ENCODE measurements around the gene LRSAM1. TPM values are rescaled to one million over a fixed set of nuclear protein-coding genes. Genes with fewer than 3 reads are reported as not detected.

LRSAM1 gene
- polyA plus RNA-seq, 1 donor (not counting 4 experiments of a cell fraction or from before 2014, with no cell fraction given): 5.2 TPM

DNA sequence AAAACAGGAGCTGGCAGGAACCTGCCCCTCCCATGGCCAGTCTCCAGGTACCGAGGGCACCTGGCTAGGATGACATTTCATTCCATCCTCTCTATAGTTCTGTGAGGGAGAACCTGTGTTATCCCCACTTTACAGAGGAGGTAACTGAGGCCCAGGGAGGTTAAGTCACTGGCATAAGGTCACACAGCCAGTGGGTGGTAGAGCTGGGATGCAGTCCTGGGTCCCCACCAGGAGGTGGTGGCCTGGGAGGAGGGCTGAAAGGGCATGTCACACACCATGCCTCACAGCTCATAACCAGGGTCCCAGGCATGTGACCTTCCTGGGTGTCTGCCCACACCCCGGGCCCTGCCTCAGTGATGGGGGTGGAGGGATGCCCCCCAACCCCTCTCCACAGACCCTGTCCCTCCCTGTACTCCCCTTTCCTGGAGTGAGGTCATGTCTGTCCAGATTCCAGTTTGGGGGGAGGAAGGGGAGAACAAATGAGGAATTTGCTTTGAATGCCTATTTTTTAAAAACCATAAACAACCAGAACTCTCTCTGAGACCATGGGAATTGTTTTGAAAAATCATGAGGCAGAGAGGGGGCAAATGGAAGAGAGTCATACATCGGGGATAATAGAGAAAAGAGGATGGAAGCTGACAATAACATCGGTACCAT lies 83.1 kb downstream of the LRSAM1 start:
- Histone ChIP-seq H3K79me2 (ENCODE audit: control insufficient read depth, insufficient read depth, low read length) (peaks cover 85% of the 10 kb centered on the region), H3K4me3 (ENCODE audit: control insufficient read depth in 2 of 3, extremely low read depth in 1 of 3, insufficient read depth in 2 of 3, low read depth in 1 of 3, low read length in 3 of 3) (no peak overlapping the region), H3K27ac (ENCODE audit: control insufficient read depth, insufficient read depth, low read length) (peak overlapping the region; percentile 96), H3K4me2 (ENCODE audit: control insufficient read depth, extremely low read depth, insufficient read depth, low read depth, low read length) (peak overlapping the region; percentile 83), H3K9me3 (ENCODE audit: control insufficient read depth, low read depth, low read length) (no peaks in the 10 kb centered on the region), H3K4me1 (ENCODE audit: control insufficient read depth, extremely low read depth, insufficient read depth, low read length) (peaks cover 51% of the 10 kb centered on the region), H3K27me3 (ENCODE audit: control insufficient read depth, extremely low read depth, insufficient read depth, low read length) (no peaks in the 10 kb centered on the region), H3K9ac (ENCODE audit: control insufficient read depth, extremely low read depth, insufficient read depth, low read length) (peak overlapping the region; percentile 83), H3K9me1 (ENCODE audit: control insufficient read depth, extremely low read depth, insufficient read depth, low read length) (peaks cover 9% of the 10 kb centered on the region), H4K20me1 (ENCODE audit: control insufficient read depth, extremely low read depth, insufficient read depth, low read length) (peaks cover 29% of the 10 kb centered on the region), H2AFZ (ENCODE audit: control insufficient read depth, low read length) (no peak overlapping the region), H3K36me3 (ENCODE audit: control insufficient read depth in 2 of 2, extremely low read depth in 1 of 2, insufficient read depth in 2 of 2, low read length in 2 of 2) (peaks cover 31 to 36% of the 10 kb centered on the region in 2 experiments)
- no peak for FAIRE-seq
- no peak for DNase-seq (ENCODE audit: low read depth, low spot score)
- TF ChIP-seq, protein P1, sequence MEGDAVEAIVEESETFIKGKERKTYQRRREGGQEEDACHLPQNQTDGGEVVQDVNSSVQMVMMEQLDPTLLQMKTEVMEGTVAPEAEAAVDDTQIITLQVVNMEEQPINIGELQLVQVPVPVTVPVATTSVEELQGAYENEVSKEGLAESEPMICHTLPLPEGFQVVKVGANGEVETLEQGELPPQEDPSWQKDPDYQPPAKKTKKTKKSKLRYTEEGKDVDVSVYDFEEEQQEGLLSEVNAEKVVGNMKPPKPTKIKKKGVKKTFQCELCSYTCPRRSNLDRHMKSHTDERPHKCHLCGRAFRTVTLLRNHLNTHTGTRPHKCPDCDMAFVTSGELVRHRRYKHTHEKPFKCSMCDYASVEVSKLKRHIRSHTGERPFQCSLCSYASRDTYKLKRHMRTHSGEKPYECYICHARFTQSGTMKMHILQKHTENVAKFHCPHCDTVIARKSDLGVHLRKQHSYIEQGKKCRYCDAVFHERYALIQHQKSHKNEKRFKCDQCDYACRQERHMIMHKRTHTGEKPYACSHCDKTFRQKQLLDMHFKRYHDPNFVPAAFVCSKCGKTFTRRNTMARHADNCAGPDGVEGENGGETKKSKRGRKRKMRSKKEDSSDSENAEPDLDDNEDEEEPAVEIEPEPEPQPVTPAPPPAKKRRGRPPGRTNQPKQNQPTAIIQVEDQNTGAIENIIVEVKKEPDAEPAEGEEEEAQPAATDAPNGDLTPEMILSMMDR (optimal IDR thresholded peaks at IDR 0.05 in 1 of 3, IDR thresholded peaks at IDR 0.05 in 1 of 3, conservative IDR thresholded peaks at IDR 0.05 in 1 of 3; ENCODE audit: extremely low read depth in 1 of 3, insufficient read depth in 2 of 3, low read length in 3 of 3): no peak
- no peak for TF ChIP-seq EZH2 (IDR thresholded peaks at IDR 0.05; ENCODE audit: low read length)
- dilution Hi-C loops (cut with MboI; ENCODE audit: extremely low pct_ligation_motif_present, low sequenced_read_pairs): no loop called here

DNA sequence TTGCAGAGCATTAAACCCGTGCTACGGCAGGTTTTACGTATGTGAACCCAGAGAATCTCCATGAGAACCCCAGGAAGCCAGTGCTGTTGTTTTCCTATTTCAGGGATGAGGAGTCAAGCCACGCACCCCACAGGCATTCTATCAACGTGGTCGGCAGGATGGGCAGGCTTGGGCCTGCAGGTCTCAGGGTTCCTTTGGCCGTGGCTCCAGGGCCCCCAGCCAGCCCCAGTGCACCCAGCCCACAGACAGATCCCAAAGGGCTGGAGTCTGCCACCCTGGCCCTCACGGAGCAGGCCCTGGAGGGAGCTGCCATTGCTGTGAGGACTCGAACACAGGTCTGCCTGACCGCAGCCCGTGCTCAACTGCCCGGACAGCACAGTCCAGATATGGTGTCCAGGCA lies 83.6 kb downstream of the LRSAM1 start:
- peak overlapping the region; percentile 96 for H3K27ac ChIP-seq (ENCODE audit: control insufficient read depth, insufficient read depth, low read length)
- H3K79me2 ChIP-seq (ENCODE audit: control insufficient read depth, insufficient read depth, low read length): peaks cover 87% of the 10 kb centered on the region
- H4K20me1 ChIP-seq (ENCODE audit: control insufficient read depth, extremely low read depth, insufficient read depth, low read length): peaks cover 32% of the 10 kb centered on the region
- DNase-seq (ENCODE audit: low read depth, low spot score) (no peak), FAIRE-seq (peak; percentile 97)
- peaks cover 10% of the 10 kb centered on the region for H3K9me1 ChIP-seq (ENCODE audit: control insufficient read depth, extremely low read depth, insufficient read depth, low read length)
- TF ChIP-seq EZH2 (IDR thresholded peaks at IDR 0.05; ENCODE audit: low read length): no peak
- TF ChIP-seq, protein P1 (optimal IDR thresholded peaks at IDR 0.05 in 1 of 3, IDR thresholded peaks at IDR 0.05 in 1 of 3, conservative IDR thresholded peaks at IDR 0.05 in 1 of 3; ENCODE audit: extremely low read depth in 1 of 3, insufficient read depth in 2 of 3, low read length in 3 of 3): no peak
- dilution Hi-C loops (cut with MboI; ENCODE audit: extremely low pct_ligation_motif_present, low sequenced_read_pairs): no loop called here
- H3K36me3 ChIP-seq (ENCODE audit: control insufficient read depth in 2 of 2, extremely low read depth in 1 of 2, insufficient read depth in 2 of 2, low read length in 2 of 2): peaks cover 29 to 36% of the 10 kb centered on the region in 2 experiments
- H3K9ac ChIP-seq (ENCODE audit: control insufficient read depth, extremely low read depth, insufficient read depth, low read length): peak overlapping the region; percentile 83
- H3K4me3 ChIP-seq (ENCODE audit: control insufficient read depth in 2 of 3, extremely low read depth in 1 of 3, insufficient read depth in 2 of 3, low read depth in 1 of 3, low read length in 3 of 3): peak overlapping the region in 2 of 3 experiments; percentile 44 to 53
- peak overlapping the region; percentile 83 for H3K4me2 ChIP-seq (ENCODE audit: control insufficient read depth, extremely low read depth, insufficient read depth, low read depth, low read length)
- H3K9me3 ChIP-seq (ENCODE audit: control insufficient read depth, low read depth, low read length): no peaks in the 10 kb centered on the region
- H2AFZ ChIP-seq (ENCODE audit: control insufficient read depth, low read length): no peak overlapping the region
- H3K4me1 ChIP-seq (ENCODE audit: control insufficient read depth, extremely low read depth, insufficient read depth, low read length): peaks cover 57% of the 10 kb centered on the region
- no peaks in the 10 kb centered on the region for H3K27me3 ChIP-seq (ENCODE audit: control insufficient read depth, extremely low read depth, insufficient read depth, low read length)
